GM13977 (cell line): Measurements from ENCODE around the gene LHFPL6.

Experiments used
- DNase-seq: peaks from one replicate; pipeline ENCODE4 v3.0.0; 2012; ENCODE audit warnings: low spot score
- CTCF ChIP-seq: IDR thresholded peaks from 2 replicates; pipeline ENCODE4 v1.5.1; 2012; ENCODE audit warnings: mild to moderate bottlenecking, control low read depth; ENCODE audit not compliant: insufficient read depth; ENCODE audit errors: extremely low read depth, missing control alignments
- in situ Hi-C: fragments of 300-500 bp; cut with MboI; formaldehyde crosslinking; loops from one replicate; pipeline ENCODE4 v1.12.0; 2022; ENCODE audit warnings: low sequenced_read_pairs, low pct_unique_long_range_greater_than_20kb, mixed read lengths, inconsistent platforms; ENCODE audit not compliant: unreplicated experiment

Gene LHFPL6

GRCh38 chr13:39336207-39336606 lies 266.8 kb downstream of the LHFPL6 start:
- in situ Hi-C loops: no loop called here
- DNase-seq: no peak

GRCh38 chr13:39335721-39336120 lies 267.3 kb downstream of the LHFPL6 start:
- TF ChIP-seq CTCF: no peak
- in situ Hi-C loops: no loop called here
- DNase-seq: no peak

More at GRCh38 chr13:39336207-39336606, 266.8 kb downstream of the LHFPL6 start:
- no peak for TF ChIP-seq CTCF

GRCh38 chr13:39330504-39330903 lies 272.5 kb downstream of the LHFPL6 start:
- in situ Hi-C loops: no loop called here
- DNase-seq: no peak
- no peak for TF ChIP-seq CTCF

GRCh38 chr13:39329182-39329639 lies 273.8 kb downstream of the LHFPL6 start:
- TF ChIP-seq CTCF: no peak
- no peak for DNase-seq
- in situ Hi-C loops: no loop called here

GRCh38 chr13:39327172-39327479 lies 275.9 kb downstream of the LHFPL6 start:
- in situ Hi-C loops: no loop called here
- TF ChIP-seq CTCF: no peak
- DNase-seq: no peak

GRCh38 chr13:39326469-39327171 lies 276.4 kb downstream of the LHFPL6 start:
- no peak for TF ChIP-seq CTCF
- in situ Hi-C loops: no loop called here
- no peak for DNase-seq
